Stomach (tissue), 9 donors: Measurements from ENCODE around the gene LYSMD2. TPM values are rescaled to one million over a fixed set of nuclear protein-coding genes. Genes with fewer than 3 reads are reported as not detected.

Experiments used
- DNase-seq, 2 donors: peaks; one replicate each; pipeline versions ENCODE4 v3.0.0 to v3.0.0-alpha.2; 2013 to 2019
- H3K27ac ChIP-seq, 5 donors: fragments of 200-600 bp in 4 of 5; sonication (generic) in 4 of 5; one replicate each; pipeline ENCODE4 v1.5.1; 2013 to 2019; ENCODE audit warnings: mild to moderate bottlenecking in 1 of 5, moderate library complexity in 1 of 5
- H3K27me3 ChIP-seq, 3 donors: fragments of 200-600 bp; sonication (generic); one replicate each; pipeline ENCODE4 v1.5.1; 2017 to 2019; ENCODE audit warnings: mixed run types in 1 of 3
- H3K36me3 ChIP-seq, 4 donors: fragments of 200-600 bp; sonication (generic); 1 replicate in 3 of 4; 2 replicates in 1 of 4; pipeline ENCODE4 v1.5.1; 2016 to 2019
- H3K4me1 ChIP-seq, 4 donors: fragments of 200-600 bp; sonication (generic); one replicate each; pipeline ENCODE4 v1.5.1; 2016 to 2019
- H3K4me3 ChIP-seq, 4 donors: fragments of 200-600 bp; sonication (generic) in 3 of 4; one replicate each; pipeline ENCODE4 v1.5.1; 2016 to 2019; ENCODE audit warnings: mild to moderate bottlenecking in 1 of 4
- H3K9me3 ChIP-seq, 4 donors: fragments of 200-600 bp; sonication (generic); one replicate each; pipeline ENCODE4 v1.5.1; 2016 to 2019
- CTCF ChIP-seq, 7 experiments: fragments of 450-650 bp in 4 of 7; fragments of 200-600 bp in 3 of 7; sonication (generic) in 3 of 7; IDR thresholded peaks; one replicate each; pipeline ENCODE4 v1.5.1; 2016 to 2019; ENCODE audit warnings: antibody characterized with exemption in 7 of 7, control low read depth in 2 of 7, mild to moderate bottlenecking in 1 of 7
- EP300 ChIP-seq: sonication (generic); formaldehyde crosslinking; IDR thresholded peaks from one replicate; pipeline ENCODE4 v1.6.1; 2017; ENCODE audit warnings: antibody characterized with exemption
- POLR2A ChIP-seq, 4 donors: fragments of 450-650 bp; IDR thresholded peaks; one replicate each; pipeline ENCODE4 v1.6.1; 2016; ENCODE audit warnings: antibody characterized with exemption in 4 of 4, control low read depth in 2 of 4, mild to moderate bottlenecking in 1 of 4, moderate library complexity in 1 of 4
- POLR2AphosphoS5 ChIP-seq, 3 donors: sonication (generic); formaldehyde crosslinking; IDR thresholded peaks; one replicate each; pipeline ENCODE4 v1.6.1; 2016; ENCODE audit warnings: antibody characterized with exemption in 3 of 3
- WGBS, 5 donors: extraction: QIAGEN DNeasy Blood & Tissue Kit in 3 of 5; methylation state at CpG; one replicate each; pipeline versions ENCODE4 v1.1.5 to v1.1.7; 2013 to 2018; 5-methylcytosine and 5-hydroxymethylcytosine counted together
- intact Hi-C: fragments of 100-400 bp; cut with DNase I; formaldehyde crosslinking; loops from one replicate; pipeline ENCODE4 v1.15.1; 2023; ENCODE audit warnings: low total_unique reads
- polyA plus RNA-seq, 3 donors: library from polyadenylated mRNA; stranded (reverse); fragments of 200-250 nt; gene quantifications; one replicate each; pipeline ENCODE4 v1.2.3, GENCODE V29; 2013
- total RNA-seq, 5 donors: library from RNA; depleted of rRNA; stranded (reverse); fragments of >200 nt; gene quantifications; one replicate each; pipeline versions ENCODE4 v1.1.0 to v1.2.3, GENCODE V29; 2014 to 2016
- donor health status: healthy with polysubstance abuse.
- donor health status: Bipolar disorder and iron deficiency.
- donor health status: healthy.

The LYSMD2 gene
- total and polyA plus RNA-seq, 8 donors, result 4.8 to 24.9 (median 12.2) TPM; not detected in 1

GRCh38 chr15:51677452-51677851, 60.0 kb downstream of the LYSMD2 start:
- no peak for DNase-seq
- H3K9me3 ChIP-seq, result no peaks in the 10 kb centered on the region
- 80 to 90% (median 85%) methylated on average over 2 of the region's 2 CpGs for WGBS, 5 donors
- peaks cover 0 to 20% (median 17%) of the 10 kb centered on the region in 3 donors for H3K27me3 ChIP-seq
- H3K4me1 ChIP-seq, result peaks cover 0 to 10% (median 7%) of the 10 kb centered on the region in 4 donors
- no peaks in the 10 kb centered on the region for H3K36me3 ChIP-seq
- no peak for TF ChIP-seq POLR2AphosphoS5 (IDR thresholded peaks at IDR 0.05)
- no peak for TF ChIP-seq POLR2A (IDR thresholded peaks at IDR 0.05)
- TF ChIP-seq CTCF (IDR thresholded peaks at IDR 0.05), result no peak
- no peak for TF ChIP-seq EP300
- no peak overlapping the region for H3K27ac ChIP-seq
- H3K4me3 ChIP-seq, result no peak overlapping the region
- intact Hi-C loops, result no loop called here

GRCh38 chr15:51677021-51677420, 60.4 kb downstream of the LYSMD2 start:
- Histone ChIP-seq H3K27me3 (peaks cover 0 to 19% (median 16%) of the 10 kb centered on the region in 3 donors), H3K27ac (no peak overlapping the region), H3K4me1 (peaks cover 0 to 10% (median 7%) of the 10 kb centered on the region in 4 donors), H3K36me3 (no peaks in the 10 kb centered on the region), H3K9me3 (no peaks in the 10 kb centered on the region), H3K4me3 (no peak overlapping the region)
- 94 to 100% (median 95%) methylated on average over 1 of the region's 1 CpG for WGBS, 5 donors
- TF ChIP-seq POLR2AphosphoS5 (IDR thresholded peaks at IDR 0.05) (no peak), CTCF (IDR thresholded peaks at IDR 0.05) (no peak), POLR2A (IDR thresholded peaks at IDR 0.05) (no peak), EP300 (no peak)
- intact Hi-C loops, result no loop called here
- no peak for DNase-seq

GRCh38 chr15:51675234-51675633, 62.2 kb downstream of the LYSMD2 start:
- Histone ChIP-seq H3K4me1 (no peaks in the 10 kb centered on the region), H3K4me3 (no peak overlapping the region), H3K27me3 (peaks cover 0 to 1% (median 0%) of the 10 kb centered on the region in 3 donors), H3K27ac (no peak overlapping the region), H3K36me3 (no peaks in the 10 kb centered on the region), H3K9me3 (no peaks in the 10 kb centered on the region)
- TF ChIP-seq EP300 (no peak), POLR2AphosphoS5 (IDR thresholded peaks at IDR 0.05) (no peak), CTCF (IDR thresholded peaks at IDR 0.05) (no peak), POLR2A (IDR thresholded peaks at IDR 0.05) (no peak)
- 20 to 35% (median 28%) methylated on average over 1 of the region's 1 CpG for WGBS, 5 donors
- intact Hi-C loops, result no loop called here
- no peak for DNase-seq

Other genes with a start within 250 kb of the LYSMD2 start
- gene DMXL2, start 114.9 kb downstream of the LYSMD2 start, total RNA-seq, result 10 to 100 TPM; 21.0 to 78.4 (median 42.5) TPM
- gene DMXL2, start 114.9 kb downstream of the LYSMD2 start, polyA plus RNA-seq, result 10 to 100 TPM in 1 of 3 donors, 1 to 10 TPM in 2; 4.9 to 14.6 (median 6.0) TPM
- gene SCG3, start 56.2 kb downstream of the LYSMD2 start, total RNA-seq, result 1 to 10 TPM in 1 of 5 donors, under 1 TPM in 1, not detected in 3; 0.43 to 2.4 TPM
- under 1 TPM; 0.31 to 0.93 (median 0.88) TPM for gene SCG3, start 56.2 kb downstream of the LYSMD2 start, polyA plus RNA-seq
- gene TMOD2, start 13.9 kb upstream of the LYSMD2 start, total RNA-seq, result 10 to 100 TPM in 1 of 5 donors, 1 to 10 TPM in 3, under 1 TPM in 1; 0.87 to 19.3 (median 2.9) TPM
- 1 to 10 TPM; 1.1 to 3.4 (median 3.2) TPM for gene TMOD2, start 13.9 kb upstream of the LYSMD2 start, polyA plus RNA-seq
- gene TMOD3, start 92.0 kb upstream of the LYSMD2 start, total RNA-seq, result 10 to 100 TPM; 12.1 to 64.3 (median 28.8) TPM
- gene TMOD3, start 92.0 kb upstream of the LYSMD2 start, polyA plus RNA-seq, result 10 to 100 TPM; 10.1 to 14.5 (median 11.4) TPM
- gene LEO1, start 234.1 kb upstream of the LYSMD2 start, total RNA-seq, result 10 to 100 TPM in 3 of 5 donors, 1 to 10 TPM in 1, under 1 TPM in 1; 0.58 to 16.3 (median 10.6) TPM
- gene LEO1, start 234.1 kb upstream of the LYSMD2 start, polyA plus RNA-seq, result 10 to 100 TPM in 2 of 3 donors, 1 to 10 TPM in 1; 9.5 to 13.7 (median 11.8) TPM